GM21723 (cell line): Measurements from ENCODE around the gene ATP1A4.
"Not testable (repeated sequence)": the region's sequence is repeated elsewhere in the genome, so short reads cannot be mapped to it uniquely, and the experiment has no call there.

Experiments
- ATAC-seq: cut with Tn5 transposase; IDR thresholded peaks from one replicate; pipeline ENCODE4 v1.9.1; 2021; ENCODE audit warnings: mild to moderate bottlenecking, moderate library complexity; ENCODE audit not compliant: unreplicated experiment

The ATP1A4 gene

GRCh38 chr1:160151303-160151702 lies at the start of gene ATP1A4:
Gene ATP1A4, plus strand, starts transcription at chr1:160151603. Its CDS starts 438 bp downstream, at chr1:160152041.
- ATAC-seq = no peak

GRCh38 chr1:160101717-160102522 lies 49.5 kb upstream of the ATP1A4 start:
- no peak for ATAC-seq

- ATAC-seq = no peak
Measured at GRCh38 chr1:160103658-160104408, 47.6 kb upstream of the ATP1A4 start.

- ATAC-seq = no peak
Measured at GRCh38 chr1:160104486-160104885, 46.9 kb upstream of the ATP1A4 start.

GRCh38 chr1:160105155-160105554 lies 46.2 kb upstream of the ATP1A4 start:
- ATAC-seq = no peak

GRCh38 chr1:160107512-160107911 lies 43.9 kb upstream of the ATP1A4 start:
- no peak for ATAC-seq

- no peak for ATAC-seq
Measured at GRCh38 chr1:160108888-160109662, 42.3 kb upstream of the ATP1A4 start.

- no peak for ATAC-seq
Measured at GRCh38 chr1:160109686-160110085, 41.7 kb upstream of the ATP1A4 start.

- not testable (repeated sequence) for ATAC-seq
Measured at GRCh38 chr1:160111462-160111861, 39.9 kb upstream of the ATP1A4 start.

GRCh38 chr1:160112357-160112756 lies 39.0 kb upstream of the ATP1A4 start:
- no peak for ATAC-seq

GRCh38 chr1:160113407-160113806 lies 38.0 kb upstream of the ATP1A4 start:
- no peak for ATAC-seq

GRCh38 chr1:160114085-160114484 lies 37.3 kb upstream of the ATP1A4 start:
- ATAC-seq = no peak

- ATAC-seq = no peak
Measured at GRCh38 chr1:160115545-160116282, 35.7 kb upstream of the ATP1A4 start, which contains the start of gene ATP1A2. Gene ATP1A2, plus strand, starts transcription at chr1:160115759. Its CDS starts 103 bp downstream, at chr1:160115862.

GRCh38 chr1:160116283-160117147 lies 34.9 kb upstream of the ATP1A4 start:
- ATAC-seq = no peak

- ATAC-seq = no peak
Measured at GRCh38 chr1:160117300-160117699, 34.1 kb upstream of the ATP1A4 start.

GRCh38 chr1:160117709-160118183 lies 33.7 kb upstream of the ATP1A4 start:
- ATAC-seq = no peak

GRCh38 chr1:160118928-160119327 lies 32.5 kb upstream of the ATP1A4 start:
- ATAC-seq = no peak

GRCh38 chr1:160120797-160121196 lies 30.6 kb upstream of the ATP1A4 start:
- ATAC-seq = no peak

GRCh38 chr1:160121388-160121787 lies 30.0 kb upstream of the ATP1A4 start:
- no peak for ATAC-seq
